Activated CD8-positive, alpha-beta memory T cell treated with anti-CD3 and anti-CD28 coated beads for 1 hour (primary cell): Measurements from ENCODE around the gene EPB41L5.
A peak's percentile ranks its signal among the peaks of the same experiment; 100 is the strongest.
"Not testable (repeated sequence)": the region's sequence is repeated elsewhere in the genome, so short reads cannot be mapped to it uniquely, and the experiment has no call there.

Experiments used
- DNase-seq, 2 donors: peaks; one replicate each; pipeline ENCODE4 v3.0.0-alpha.2; 2020; ENCODE audit warnings: low read depth in 1 of 2; ENCODE audit errors: extremely low read depth in 1 of 2

Gene EPB41L5

GRCh38 chr2:120012771-120013596, at the start of gene EPB41L5:
TSS of gene EPB41L5 (plus strand) at chr2:120013077. CDS start at chr2:120019085, 6,008 bp downstream.
- peak; percentile 33 to 69 for DNase-seq

- DNase-seq = no peak
Measured at GRCh38 chr2:119981896-119982295, 31.0 kb upstream of the EPB41L5 start.

GRCh38 chr2:119982506-119982905, 30.4 kb upstream of the EPB41L5 start:
- DNase-seq = no peak

- no peak for DNase-seq
Measured at GRCh38 chr2:119983108-119983507, 29.8 kb upstream of the EPB41L5 start.

- no peak for DNase-seq
Measured at GRCh38 chr2:119996148-119996547, 16.7 kb upstream of the EPB41L5 start.

- not testable (repeated sequence) for DNase-seq
Measured at GRCh38 chr2:119996896-119997891, 15.7 kb upstream of the EPB41L5 start.

- no peak for DNase-seq
Measured at GRCh38 chr2:120001471-120001870, 11.4 kb upstream of the EPB41L5 start.

- no peak for DNase-seq
Measured at GRCh38 chr2:120004254-120004653, 8.6 kb upstream of the EPB41L5 start.

- DNase-seq = no peak
Measured at GRCh38 chr2:120005834-120006521, 6.9 kb upstream of the EPB41L5 start.

GRCh38 chr2:120007851-120008250, 5.0 kb upstream of the EPB41L5 start:
- DNase-seq = no peak

GRCh38 chr2:120012363-120012762, 514 bp upstream of the EPB41L5 start:
- no peak for DNase-seq

GRCh38 chr2:120013597-120014223, 833 bp downstream of the EPB41L5 start:
- no peak for DNase-seq

- DNase-seq = no peak
Measured at GRCh38 chr2:120014226-120014980, 1.5 kb downstream of the EPB41L5 start.

GRCh38 chr2:120016800-120017199, 3.9 kb downstream of the EPB41L5 start:
- DNase-seq = no peak

GRCh38 chr2:120017201-120017600, 4.3 kb downstream of the EPB41L5 start:
- DNase-seq = no peak

GRCh38 chr2:120018549-120018948, 5.7 kb downstream of the EPB41L5 start:
- DNase-seq = no peak

- DNase-seq = no peak
Measured at GRCh38 chr2:120020554-120020953, 7.7 kb downstream of the EPB41L5 start.

GRCh38 chr2:120022505-120022904, 9.6 kb downstream of the EPB41L5 start:
- DNase-seq = not testable (repeated sequence)

- no peak for DNase-seq
Measured at GRCh38 chr2:120026890-120027289, 14.0 kb downstream of the EPB41L5 start.

GRCh38 chr2:120028795-120029194, 15.9 kb downstream of the EPB41L5 start:
- no peak for DNase-seq
